ENCODE data around the gene SSTR5. TPM values are rescaled to one million over a fixed set of nuclear protein-coding genes. Genes with fewer than 3 reads are reported as not detected.
"Not testable (repeated sequence)": the region's sequence is repeated elsewhere in the genome, so short reads cannot be mapped to it uniquely, and the experiment has no call there.

SSTR5 gene
- 0.77 TPM in 1 of 2 replicates, not detected in the other for total RNA-seq
- polyA plus RNA-seq: 1.3 TPM in 1 of 2 replicates, not detected in the other

- H3K9me2 ChIP-seq (replicated peaks; ENCODE audit: insufficient read depth): no peaks in the 10 kb centered on the region
- no peak for DNase-seq (ENCODE audit: low spot score)
- TF ChIP-seq CTCF (IDR thresholded peaks at IDR 0.05; ENCODE audit: poor library complexity) (no peak), EZH2phosphoT487 (IDR thresholded peaks at IDR 0.05; ENCODE audit: low read depth, severe bottlenecking, unreplicated experiment) (no peak), EZH2 (IDR thresholded peaks at IDR 0.05; ENCODE audit: borderline replicate concordance) (no peak)
- no peak within 1 kb of the TSS for H3K4me3 ChIP-seq
- peaks cover 40% of the 10 kb centered on the region for H3K27me3 ChIP-seq
- no peaks in the 10 kb centered on the region for H3K79me2 ChIP-seq
- H2AFZ ChIP-seq: no peak within 1 kb of the TSS
- H4K20me1 ChIP-seq (ENCODE audit: insufficient read depth, poor library complexity, severe bottlenecking): no peaks in the 10 kb centered on the region
- H3K9me3 ChIP-seq (ENCODE audit: low read depth): no peaks in the 10 kb centered on the region
- H3K4me1 ChIP-seq (ENCODE audit: insufficient read depth): peaks cover under 1% of the 10 kb centered on the region
- H3K4me2 ChIP-seq: no peak within 1 kb of the TSS
- H3K27ac ChIP-seq: no peak within 1 kb of the TSS
- 22% methylated on average over 31 of the region's 59 CpGs for WGBS (ENCODE audit: low lambda C conversion rate, missing lambda C conversion rate)
- no peaks in the 10 kb centered on the region for H3K36me3 ChIP-seq (replicated peaks; ENCODE audit: insufficient read depth, low read depth)
These were observed at the start of gene SSTR5 for GRCh38 chr16:1072526-1073261. SSTR5 (plus strand) TSS chr16:1072747; CDS start chr16:1078869, 6,122 bp downstream.

- 83% methylated on average over 20 of the region's 20 CpGs for WGBS (ENCODE audit: low lambda C conversion rate, missing lambda C conversion rate)
These were observed 48.4 kb upstream of the SSTR5 start for GRCh38 chr16:1024138-1024537.

GRCh38 chr16:1025183-1025809 is 47.3 kb upstream of the SSTR5 start:
- H3K9me2 ChIP-seq (replicated peaks; ENCODE audit: insufficient read depth); H4K20me1 ChIP-seq (ENCODE audit: insufficient read depth, poor library complexity, severe bottlenecking); H3K79me2 ChIP-seq; H3K27ac ChIP-seq; H3K36me3 ChIP-seq (replicated peaks; ENCODE audit: insufficient read depth, low read depth); H2AFZ ChIP-seq; H3K27me3 ChIP-seq; H3K4me2 ChIP-seq; H3K4me3 ChIP-seq; H3K9me3 ChIP-seq (ENCODE audit: low read depth): not testable (repeated sequence)
- 75% methylated on average over 24 of the region's 24 CpGs for WGBS (ENCODE audit: low lambda C conversion rate, missing lambda C conversion rate)
- peaks cover 14% of the 10 kb centered on the region for H3K4me1 ChIP-seq (ENCODE audit: insufficient read depth)
- DNase-seq (ENCODE audit: low spot score): peak; percentile 66

More at GRCh38 chr16:1024138-1024537, 48.4 kb upstream of the SSTR5 start:
- H3K27me3 ChIP-seq: no peaks in the 10 kb centered on the region
- TF ChIP-seq EZH2 (IDR thresholded peaks at IDR 0.05; ENCODE audit: borderline replicate concordance): no peak
- no peak for TF ChIP-seq CTCF (IDR thresholded peaks at IDR 0.05; ENCODE audit: poor library complexity)
- TF ChIP-seq EZH2phosphoT487 (IDR thresholded peaks at IDR 0.05; ENCODE audit: low read depth, severe bottlenecking, unreplicated experiment): no peak
- no peak overlapping the region for H3K4me2 ChIP-seq
- H3K4me3 ChIP-seq: no peak overlapping the region
- no peaks in the 10 kb centered on the region for H4K20me1 ChIP-seq (ENCODE audit: insufficient read depth, poor library complexity, severe bottlenecking)
- no peaks in the 10 kb centered on the region for H3K79me2 ChIP-seq
- no peak overlapping the region for H2AFZ ChIP-seq
- H3K9me3 ChIP-seq (ENCODE audit: low read depth): no peaks in the 10 kb centered on the region
- H3K36me3 ChIP-seq (replicated peaks; ENCODE audit: insufficient read depth, low read depth): no peaks in the 10 kb centered on the region
- H3K27ac ChIP-seq: no peak overlapping the region
- H3K9me2 ChIP-seq (replicated peaks; ENCODE audit: insufficient read depth): no peaks in the 10 kb centered on the region
- H3K4me1 ChIP-seq (ENCODE audit: insufficient read depth): peaks cover 13% of the 10 kb centered on the region
- no peak for DNase-seq (ENCODE audit: low spot score)

GRCh38 chr16:1026057-1026783 is 46.3 kb upstream of the SSTR5 start:
- TF ChIP-seq EZH2phosphoT487 (IDR thresholded peaks at IDR 0.05; ENCODE audit: low read depth, severe bottlenecking, unreplicated experiment) (no peak), EZH2 (IDR thresholded peaks at IDR 0.05; ENCODE audit: borderline replicate concordance) (no peak), CTCF (IDR thresholded peaks at IDR 0.05; ENCODE audit: poor library complexity) (no peak)
- Histone ChIP-seq H3K4me3 (no peak overlapping the region), H3K4me2 (no peak overlapping the region), H3K36me3 (replicated peaks; ENCODE audit: insufficient read depth, low read depth) (no peaks in the 10 kb centered on the region), H3K27me3 (no peaks in the 10 kb centered on the region), H3K79me2 (no peaks in the 10 kb centered on the region), H3K9me3 (ENCODE audit: low read depth) (no peaks in the 10 kb centered on the region), H3K9me2 (replicated peaks; ENCODE audit: insufficient read depth) (no peaks in the 10 kb centered on the region), H4K20me1 (ENCODE audit: insufficient read depth, poor library complexity, severe bottlenecking) (no peaks in the 10 kb centered on the region), H3K27ac (no peak overlapping the region), H2AFZ (no peak overlapping the region), H3K4me1 (ENCODE audit: insufficient read depth) (peaks cover 21% of the 10 kb centered on the region)
- no peak for DNase-seq (ENCODE audit: low spot score)
- 83% methylated on average over 35 of the region's 35 CpGs for WGBS (ENCODE audit: low lambda C conversion rate, missing lambda C conversion rate)

All from hepatocyte (in vitro differentiated cells).